Stimulated activated CD4-positive, alpha-beta T cell treated with anti-CD3 and anti-CD28 coated beads, Interleukin-2, amount 100 ng/mL, for 4 hours (primary cell): ENCODE results near the gene PRPF38A.

Source experiments
- DNase-seq: peaks from one replicate; pipeline ENCODE4 v3.0.0-alpha.2; 2020; ENCODE audit warnings: low read depth

The PRPF38A gene

GRCh38 chr1:52461821-52462220, 57.4 kb downstream of the PRPF38A start:
- no peak for DNase-seq

DNA sequence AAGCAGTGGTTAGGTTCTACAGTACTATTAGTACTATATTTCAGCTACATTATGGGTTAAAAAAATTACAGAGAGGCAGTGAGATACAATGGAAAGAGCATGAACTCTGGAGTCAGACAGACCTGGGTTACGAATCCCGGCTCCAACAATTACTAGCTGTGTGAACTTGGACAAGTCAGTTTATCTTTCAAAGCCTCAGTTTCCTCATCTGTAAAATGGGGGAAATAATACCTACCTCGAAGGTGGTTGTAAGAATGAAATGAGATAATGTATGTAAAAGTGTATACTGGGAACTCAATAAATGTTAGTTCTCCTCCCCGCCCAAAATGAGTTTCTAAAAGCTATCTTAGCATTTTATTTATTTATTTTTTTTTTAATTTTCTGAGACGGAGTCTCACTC, 59.5 kb downstream of the PRPF38A start:
- no peak for DNase-seq

GRCh38 chr1:52469108-52469507, 64.7 kb downstream of the PRPF38A start:
- no peak for DNase-seq
